Muscle of back (tissue), 11 donors: ENCODE data around the gene ALAS1. TPM values are rescaled to one million over a fixed set of nuclear protein-coding genes. Genes with fewer than 3 reads are reported as not detected.
"Not testable (repeated sequence)": the region's sequence is repeated elsewhere in the genome, so short reads cannot be mapped to it uniquely, and the experiment has no call there.

Source experiments
- DNase-seq, 3 donors: peaks; one replicate each; pipeline versions ENCODE4 v3.0.0 to v3.0.0-alpha.2; 2013
- polyA plus RNA-seq, 10 donors: library from polyadenylated mRNA; unstranded; fragments of 120-200 nt; gene quantifications; one replicate each; pipeline ENCODE4 v1.2.1, GENCODE V29; 2013; ENCODE audit not compliant: insufficient read length in 10 of 10

The ALAS1 gene
- polyA plus RNA-seq, 10 donors: 28.5 to 32.5 (median 29.3) TPM

GRCh38 chr3:52176180-52176752, 21.7 kb upstream of the ALAS1 start:
- no peak for DNase-seq

DNA sequence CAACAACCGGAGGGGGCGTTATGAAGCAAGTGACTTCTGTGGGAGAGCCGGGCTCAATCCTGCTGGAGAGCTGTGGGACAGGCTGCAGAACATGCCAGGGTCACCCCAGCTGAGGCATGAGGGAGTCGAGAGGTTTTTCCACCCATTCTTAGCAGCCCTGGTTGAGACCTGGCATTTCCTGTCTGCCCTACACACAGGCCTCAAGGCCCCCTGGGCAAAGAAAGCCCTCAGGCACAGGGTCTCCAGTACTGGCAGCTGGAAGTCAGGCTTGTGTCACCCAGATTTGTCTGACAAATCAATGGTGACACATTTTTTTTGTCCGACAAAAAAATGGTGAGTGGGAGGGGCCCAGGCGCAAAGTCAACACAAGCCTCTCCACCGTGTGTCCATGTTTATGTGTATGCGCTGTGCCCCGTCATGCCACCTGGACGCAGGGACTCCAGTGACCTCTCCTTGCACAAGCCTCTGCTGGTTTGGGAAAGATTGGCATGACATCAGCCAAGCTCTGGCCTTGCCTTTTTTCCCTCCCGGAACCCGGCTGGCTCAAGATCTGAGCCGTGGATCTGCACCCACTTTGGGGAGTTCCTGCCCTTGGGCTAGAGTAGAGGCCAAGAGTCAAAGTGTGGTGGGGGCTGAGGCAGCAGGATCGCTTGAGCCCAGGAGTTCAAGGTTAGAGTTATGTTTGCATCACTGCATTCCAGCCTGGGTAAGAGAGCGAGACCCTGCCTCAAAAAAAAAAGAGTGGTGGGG, 20.8 kb upstream of the ALAS1 start:
- DNase-seq: no peak

- no peak for DNase-seq
These were observed 20.3 kb upstream of the ALAS1 start for GRCh38 chr3:52177701-52178042.

DNA sequence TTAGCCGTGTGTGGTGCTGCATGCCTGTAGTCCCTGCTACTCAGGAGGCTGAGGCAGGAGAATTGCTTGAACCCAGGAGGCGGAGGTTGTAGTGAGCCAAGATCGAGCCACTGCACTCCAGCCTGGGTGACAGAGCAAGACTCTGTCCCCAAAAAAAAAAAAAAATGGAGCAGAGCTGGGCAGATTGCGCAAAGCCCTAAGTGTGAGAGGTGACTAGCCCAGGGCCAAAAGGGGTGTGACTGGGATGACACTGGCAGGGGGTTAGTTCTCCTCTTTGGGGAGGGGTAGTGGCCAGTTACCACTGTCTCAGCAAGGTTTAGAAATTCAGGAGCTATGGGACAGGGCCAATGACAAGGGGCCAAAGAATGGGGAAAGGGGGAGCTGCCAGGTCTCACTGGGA, 19.8 kb upstream of the ALAS1 start:
- DNase-seq: not testable (repeated sequence)

- DNase-seq: no peak
These were observed 19.4 kb upstream of the ALAS1 start for GRCh38 chr3:52178537-52178936.

GRCh38 chr3:52181543-52181942, 16.4 kb upstream of the ALAS1 start:
- no peak for DNase-seq

DNA sequence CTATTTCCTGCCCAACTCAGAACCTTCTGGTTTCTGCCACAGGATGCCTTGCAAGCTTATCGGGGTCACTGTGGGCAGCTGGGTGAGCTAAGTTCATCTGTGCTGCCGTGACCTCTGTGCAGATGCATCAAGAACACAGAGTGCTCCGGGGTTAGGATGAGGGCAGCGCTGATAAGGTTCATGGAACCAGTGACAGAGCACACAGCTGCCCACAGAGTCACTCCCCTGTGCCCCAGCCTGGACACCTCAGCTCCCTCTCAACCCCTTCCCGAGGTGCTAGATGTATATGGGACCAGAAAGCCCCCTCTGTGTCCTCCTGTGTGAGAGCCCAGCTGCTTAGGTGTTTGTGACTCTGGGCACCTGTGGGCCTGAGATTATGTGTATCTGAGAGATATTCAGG, 15.8 kb upstream of the ALAS1 start:
- no peak for DNase-seq

DNA sequence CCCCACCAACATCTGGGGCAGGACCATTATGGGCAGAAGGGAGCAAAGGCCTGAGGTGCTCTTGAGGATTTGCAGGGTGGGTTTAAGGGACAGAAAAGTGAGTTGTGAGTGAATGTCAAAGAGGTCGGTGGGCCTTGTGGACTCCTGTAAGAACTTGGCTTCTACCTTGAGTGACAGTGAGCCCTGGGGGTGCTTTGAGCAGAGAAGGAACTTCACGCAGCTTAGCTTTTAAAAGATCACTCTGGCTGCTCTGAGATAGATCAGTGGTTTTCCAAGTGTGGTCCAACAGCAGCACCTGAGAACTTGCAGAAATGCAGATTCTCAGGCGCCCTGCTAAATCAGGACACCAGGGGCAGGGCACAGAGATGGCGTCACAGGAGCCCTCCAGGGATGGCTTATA, 15.3 kb upstream of the ALAS1 start:
- no peak for DNase-seq

GRCh38 chr3:52183786-52184445, 14.0 kb upstream of the ALAS1 start:
- no peak for DNase-seq

- DNase-seq: no peak
These were observed 13.3 kb upstream of the ALAS1 start for GRCh38 chr3:52184690-52185089.

DNA sequence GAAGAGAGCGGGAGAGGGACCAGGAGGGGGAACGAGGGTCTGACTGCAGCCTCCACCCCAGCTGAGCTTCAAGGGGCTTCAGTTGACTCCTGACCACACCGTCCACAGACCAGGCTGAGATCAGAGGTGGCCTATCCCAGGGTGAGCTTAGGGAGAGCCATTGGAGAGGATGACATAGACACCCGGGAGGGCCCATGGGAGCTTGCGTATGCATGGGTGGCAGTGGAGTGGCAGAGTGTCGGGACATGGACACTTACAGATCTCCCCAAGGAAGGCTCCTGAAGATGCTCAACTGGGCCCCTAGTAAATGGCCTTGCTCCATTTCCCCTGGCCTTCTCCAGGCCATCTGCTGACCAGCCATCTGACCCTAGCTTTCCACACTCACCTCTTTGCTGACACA, 12.6 kb upstream of the ALAS1 start:
- no peak for DNase-seq

GRCh38 chr3:52185837-52186236, 12.1 kb upstream of the ALAS1 start:
- DNase-seq: no peak

GRCh38 chr3:52186729-52187128, 11.2 kb upstream of the ALAS1 start:
- DNase-seq: no peak

DNA sequence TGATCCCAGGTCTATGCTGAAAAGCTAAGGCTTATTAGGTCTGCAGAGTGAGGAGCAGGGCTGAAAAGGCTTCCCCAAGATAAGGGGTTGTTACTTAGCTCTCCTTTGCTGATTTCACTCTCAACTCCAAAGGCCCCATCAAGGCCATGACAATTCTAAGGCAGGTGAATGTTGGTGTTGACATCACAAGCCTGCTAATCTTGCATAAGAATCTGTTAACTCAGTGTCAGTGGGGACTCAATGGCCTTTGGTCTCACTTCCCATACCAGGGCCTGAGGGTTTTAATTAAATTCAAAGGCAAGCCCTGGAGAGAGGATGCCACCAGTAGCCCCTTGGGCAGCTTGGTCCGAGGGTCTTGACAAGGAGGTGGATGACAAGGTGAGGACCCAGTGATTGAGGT, 9.4 kb upstream of the ALAS1 start:
- no peak for DNase-seq

- DNase-seq: peak in 1 of 3 donors; percentile 31
These were observed 7.5 kb upstream of the ALAS1 start for GRCh38 chr3:52190294-52191074.

- no peak for DNase-seq
These were observed 6.3 kb upstream of the ALAS1 start for GRCh38 chr3:52191663-52192062.

DNA sequence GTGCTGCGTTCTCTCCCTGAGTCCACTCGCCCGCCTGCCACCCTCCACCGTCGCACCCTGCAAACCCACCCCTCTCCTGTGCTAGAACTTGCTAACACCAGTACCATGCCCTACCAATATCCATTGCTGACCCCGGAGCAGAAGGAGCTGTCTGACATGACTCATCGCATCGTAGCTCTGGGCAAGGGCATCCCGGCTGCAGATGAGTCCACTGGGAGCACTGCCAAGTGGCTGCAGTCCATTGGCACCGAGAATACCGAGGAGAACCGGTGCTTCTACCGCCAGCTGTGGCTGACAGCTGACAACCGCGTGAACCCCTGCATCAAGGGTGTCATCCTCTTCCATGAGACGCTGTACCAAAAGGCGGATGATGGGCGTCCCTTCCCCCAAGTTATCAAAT, 4.9 kb upstream of the ALAS1 start:
- peak in 2 of 3 donors; percentile 33 to 58 for DNase-seq

GRCh38 chr3:52194485-52195290, 3.3 kb upstream of the ALAS1 start:
- DNase-seq: no peak

DNA sequence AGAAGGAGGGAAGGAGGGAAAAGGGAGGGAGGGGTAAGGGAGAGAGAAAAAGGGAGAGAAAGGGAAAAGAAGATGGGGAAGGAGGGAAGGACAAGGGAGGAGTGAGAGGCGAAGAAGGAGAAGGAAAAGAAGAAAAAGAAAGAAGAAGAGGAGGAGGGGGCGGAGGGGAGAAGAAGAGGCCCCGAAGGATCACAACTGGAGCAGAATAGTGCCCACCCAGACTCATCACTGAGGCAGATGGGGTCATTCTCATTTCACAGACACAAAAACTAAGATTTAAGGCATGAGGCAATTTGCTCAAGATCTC, 2.7 kb upstream of the ALAS1 start:
- DNase-seq: no peak

DNA sequence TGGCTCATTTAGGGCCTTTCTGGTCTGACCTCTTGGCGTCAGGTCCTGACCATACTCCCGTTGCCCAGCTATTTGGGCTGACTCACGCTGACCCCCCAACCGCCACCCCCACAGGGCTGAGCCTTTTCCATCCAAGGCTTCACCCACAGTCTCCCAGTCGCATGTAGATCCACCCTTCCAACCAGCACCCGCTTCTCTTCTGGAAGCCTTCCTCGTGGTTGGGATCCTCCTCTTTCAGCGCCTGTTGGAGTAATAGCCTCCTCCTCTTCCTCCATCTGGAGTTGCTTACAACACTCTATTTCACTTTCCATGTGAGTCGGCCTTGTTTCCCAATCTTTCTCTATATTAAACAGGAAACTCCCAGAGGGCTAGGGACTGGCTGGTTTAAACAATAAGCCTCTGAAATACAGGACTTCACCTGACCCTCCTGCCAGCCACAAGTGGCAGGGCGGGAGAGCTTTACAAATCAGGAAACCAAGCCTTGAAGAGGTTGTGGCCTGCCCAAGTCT, 2.1 kb upstream of the ALAS1 start:
- DNase-seq: peak in 1 of 3 donors; percentile 53

GRCh38 chr3:52196977-52197376, 983 bp upstream of the ALAS1 start:
- DNase-seq: no peak

DNA sequence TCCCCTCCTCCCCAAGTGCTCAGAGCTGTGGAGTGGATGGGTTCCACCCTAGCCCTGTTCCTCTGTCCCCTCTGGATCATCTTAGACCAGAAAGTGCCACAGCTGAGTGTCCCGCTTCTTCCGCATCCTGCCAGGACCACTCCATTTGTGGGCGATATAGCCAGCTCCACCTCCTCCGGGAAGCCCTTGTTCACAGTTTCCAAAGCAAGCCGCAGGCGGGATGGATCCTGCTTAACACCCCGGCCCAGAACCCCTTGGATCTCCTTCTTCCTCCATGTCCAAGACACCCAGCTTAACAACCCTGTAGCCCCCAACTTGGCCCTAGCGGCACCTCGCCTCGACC, 490 bp upstream of the ALAS1 start:
- DNase-seq: no peak
